ENCODE data around the gene FRMPD1.

DNA sequence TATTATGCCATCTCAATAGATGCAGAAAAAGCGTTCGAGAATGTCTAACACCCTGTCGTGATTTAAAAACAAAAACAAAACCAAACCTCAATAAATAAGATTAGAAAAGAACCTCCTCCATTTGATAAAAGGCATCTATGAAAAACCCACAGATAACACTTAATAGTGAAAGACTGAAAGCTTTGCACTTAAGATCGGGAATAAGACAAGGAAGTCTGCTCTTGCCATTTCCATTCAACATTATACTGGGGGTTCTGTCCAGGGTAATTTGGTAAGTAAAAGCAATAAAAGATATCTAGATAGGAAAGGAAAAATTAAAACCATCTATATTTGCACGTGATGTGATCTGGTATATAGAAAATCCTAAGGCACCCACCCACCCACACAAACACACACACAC is 141.4 kb downstream of the FRMPD1 start:
- TF ChIP-seq, protein P1, sequence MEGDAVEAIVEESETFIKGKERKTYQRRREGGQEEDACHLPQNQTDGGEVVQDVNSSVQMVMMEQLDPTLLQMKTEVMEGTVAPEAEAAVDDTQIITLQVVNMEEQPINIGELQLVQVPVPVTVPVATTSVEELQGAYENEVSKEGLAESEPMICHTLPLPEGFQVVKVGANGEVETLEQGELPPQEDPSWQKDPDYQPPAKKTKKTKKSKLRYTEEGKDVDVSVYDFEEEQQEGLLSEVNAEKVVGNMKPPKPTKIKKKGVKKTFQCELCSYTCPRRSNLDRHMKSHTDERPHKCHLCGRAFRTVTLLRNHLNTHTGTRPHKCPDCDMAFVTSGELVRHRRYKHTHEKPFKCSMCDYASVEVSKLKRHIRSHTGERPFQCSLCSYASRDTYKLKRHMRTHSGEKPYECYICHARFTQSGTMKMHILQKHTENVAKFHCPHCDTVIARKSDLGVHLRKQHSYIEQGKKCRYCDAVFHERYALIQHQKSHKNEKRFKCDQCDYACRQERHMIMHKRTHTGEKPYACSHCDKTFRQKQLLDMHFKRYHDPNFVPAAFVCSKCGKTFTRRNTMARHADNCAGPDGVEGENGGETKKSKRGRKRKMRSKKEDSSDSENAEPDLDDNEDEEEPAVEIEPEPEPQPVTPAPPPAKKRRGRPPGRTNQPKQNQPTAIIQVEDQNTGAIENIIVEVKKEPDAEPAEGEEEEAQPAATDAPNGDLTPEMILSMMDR (IDR thresholded peaks at IDR 0.05), result no peak
- TF ChIP-seq POLR2A (IDR thresholded peaks at IDR 0.05), result no peak

Data from heart left ventricle (tissue), 13 donors.